Measurements from ENCODE around the gene FHIT. TPM values are rescaled to one million over a fixed set of nuclear protein-coding genes. Genes with fewer than 3 reads are reported as not detected.

The FHIT gene
- total RNA-seq, 4 donors from 2014 or later = 3.5 to 17.0 (median 16.7) TPM

GRCh38 chr3:60759439-60759838 is 491.8 kb downstream of the FHIT start:
- Histone ChIP-seq H3K4me3 (no peak overlapping the region), H3K27me3 (no peaks in the 10 kb centered on the region), H3K36me3 (no peaks in the 10 kb centered on the region), H3K9me3 (no peaks in the 10 kb centered on the region), H3K27ac (no peak overlapping the region), H3K4me1 (no peaks in the 10 kb centered on the region)
- no peak for DNase-seq
- TF ChIP-seq, protein P1, sequence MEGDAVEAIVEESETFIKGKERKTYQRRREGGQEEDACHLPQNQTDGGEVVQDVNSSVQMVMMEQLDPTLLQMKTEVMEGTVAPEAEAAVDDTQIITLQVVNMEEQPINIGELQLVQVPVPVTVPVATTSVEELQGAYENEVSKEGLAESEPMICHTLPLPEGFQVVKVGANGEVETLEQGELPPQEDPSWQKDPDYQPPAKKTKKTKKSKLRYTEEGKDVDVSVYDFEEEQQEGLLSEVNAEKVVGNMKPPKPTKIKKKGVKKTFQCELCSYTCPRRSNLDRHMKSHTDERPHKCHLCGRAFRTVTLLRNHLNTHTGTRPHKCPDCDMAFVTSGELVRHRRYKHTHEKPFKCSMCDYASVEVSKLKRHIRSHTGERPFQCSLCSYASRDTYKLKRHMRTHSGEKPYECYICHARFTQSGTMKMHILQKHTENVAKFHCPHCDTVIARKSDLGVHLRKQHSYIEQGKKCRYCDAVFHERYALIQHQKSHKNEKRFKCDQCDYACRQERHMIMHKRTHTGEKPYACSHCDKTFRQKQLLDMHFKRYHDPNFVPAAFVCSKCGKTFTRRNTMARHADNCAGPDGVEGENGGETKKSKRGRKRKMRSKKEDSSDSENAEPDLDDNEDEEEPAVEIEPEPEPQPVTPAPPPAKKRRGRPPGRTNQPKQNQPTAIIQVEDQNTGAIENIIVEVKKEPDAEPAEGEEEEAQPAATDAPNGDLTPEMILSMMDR (IDR thresholded peaks at IDR 0.05) = no peak
- TF ChIP-seq POLR2A (IDR thresholded peaks at IDR 0.05) = no peak

DNA sequence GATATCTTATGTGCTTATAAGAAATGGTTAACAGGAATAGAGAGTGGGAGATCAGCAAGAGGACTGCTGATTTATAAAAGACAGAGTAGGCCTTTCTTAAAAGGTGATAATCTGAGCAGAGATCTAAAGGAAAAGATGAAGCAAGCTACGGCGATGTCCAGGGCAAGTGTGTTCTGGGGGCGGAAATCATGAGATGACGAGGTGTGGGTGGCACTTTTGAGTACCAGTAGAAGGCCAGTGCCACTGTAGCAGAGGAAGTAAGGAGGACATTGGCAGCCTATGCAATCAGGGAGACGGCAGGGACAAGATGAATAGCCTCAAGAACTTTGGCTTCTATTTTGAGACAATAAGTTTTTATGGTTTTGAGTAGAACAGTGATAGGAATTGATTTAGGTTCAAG is 492.4 kb downstream of the FHIT start:
- no peak for DNase-seq
- no peak for TF ChIP-seq POLR2A (IDR thresholded peaks at IDR 0.05)
- TF ChIP-seq, protein P1 (IDR thresholded peaks at IDR 0.05) = no peak
- no peaks in the 10 kb centered on the region for H3K4me1 ChIP-seq

GRCh38 chr3:60758171-60758570 is 493.1 kb downstream of the FHIT start:
- H3K36me3 ChIP-seq = no peaks in the 10 kb centered on the region
- no peaks in the 10 kb centered on the region for H3K9me3 ChIP-seq
- H3K27me3 ChIP-seq = no peaks in the 10 kb centered on the region
- H3K27ac ChIP-seq = no peak overlapping the region
- no peak overlapping the region for H3K4me3 ChIP-seq
- TF ChIP-seq, protein P1 (IDR thresholded peaks at IDR 0.05) = no peak
- TF ChIP-seq POLR2A (IDR thresholded peaks at IDR 0.05) = no peak
- no peak for DNase-seq
- no peaks in the 10 kb centered on the region for H3K4me1 ChIP-seq

More for the DNA sequence above, 492.4 kb downstream of the FHIT start:
- H3K27ac ChIP-seq = no peak overlapping the region
- no peak overlapping the region for H3K4me3 ChIP-seq
- H3K9me3 ChIP-seq = no peaks in the 10 kb centered on the region
- no peaks in the 10 kb centered on the region for H3K36me3 ChIP-seq
- no peaks in the 10 kb centered on the region for H3K27me3 ChIP-seq

- Histone ChIP-seq H3K27ac (no peak overlapping the region), H3K27me3 (no peaks in the 10 kb centered on the region), H3K9me3 (no peaks in the 10 kb centered on the region), H3K4me1 (no peaks in the 10 kb centered on the region), H3K36me3 (no peaks in the 10 kb centered on the region), H3K4me3 (no peak overlapping the region)
- no peak for DNase-seq
- TF ChIP-seq, protein P1 (IDR thresholded peaks at IDR 0.05) = no peak
These were observed 493.5 kb downstream of the FHIT start for GRCh38 chr3:60757724-60758123.

DNA sequence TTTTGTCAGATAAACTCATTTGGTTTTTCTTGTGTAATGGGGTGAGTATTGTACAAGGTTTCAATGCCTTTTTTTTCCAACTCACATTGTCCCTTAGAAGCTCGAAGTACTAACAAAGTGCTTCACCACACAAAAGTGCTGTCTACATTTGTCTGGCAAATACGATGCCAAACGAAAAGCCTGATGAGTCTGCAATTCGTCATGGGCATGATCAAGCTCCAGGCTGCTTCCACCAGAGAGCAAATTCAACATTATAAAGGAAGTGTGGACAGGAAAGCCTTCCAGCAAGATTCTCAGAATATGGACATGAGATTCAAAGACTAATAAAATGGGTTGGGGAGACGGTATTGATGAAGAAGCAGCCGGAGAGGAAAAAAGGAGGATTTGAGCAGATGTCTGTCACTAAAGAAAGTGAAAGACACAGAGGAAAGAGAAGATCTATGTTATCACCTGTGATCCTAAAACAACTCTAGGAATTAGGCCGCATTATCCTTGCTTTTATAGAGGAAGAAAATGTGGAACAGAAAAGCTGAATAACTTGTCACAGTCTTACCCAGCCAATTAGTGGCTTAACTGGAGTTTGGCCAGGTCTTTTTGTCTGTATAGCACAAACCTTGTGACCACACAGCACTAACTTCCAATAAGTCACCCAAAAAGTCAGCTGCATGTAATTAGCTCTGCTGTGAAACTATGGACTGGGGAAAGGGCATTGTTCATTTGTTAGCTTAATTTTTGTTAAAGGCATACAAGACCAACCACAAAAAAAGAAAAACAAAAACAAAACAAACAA is 494.8 kb downstream of the FHIT start:
- TF ChIP-seq, protein P1 (IDR thresholded peaks at IDR 0.05) = no peak
- no peak for TF ChIP-seq POLR2A (IDR thresholded peaks at IDR 0.05)
- Histone ChIP-seq H3K4me1 (no peaks in the 10 kb centered on the region), H3K27ac (no peak overlapping the region), H3K4me3 (no peak overlapping the region), H3K27me3 (no peaks in the 10 kb centered on the region), H3K9me3 (no peaks in the 10 kb centered on the region), H3K36me3 (no peaks in the 10 kb centered on the region)
- no peak for DNase-seq

Data from Peyer's patch (tissue), 4 donors.